Measurements from ENCODE around the gene PNO1.
A peak's percentile ranks its signal among the peaks of the same experiment; 100 is the strongest.
"Not testable (repeated sequence)": the region's sequence is repeated elsewhere in the genome, so short reads cannot be mapped to it uniquely, and the experiment has no call there.

The PNO1 gene

GRCh38 chr2:68135448-68136320 lies 22.0 kb upstream of the PNO1 start:
- H3K4me3 Mint-ChIP-seq = no peak overlapping the region
- H3K27me3 Mint-ChIP-seq = no peaks in the 10 kb centered on the region
- DNase-seq = no peak
- no peak for ATAC-seq
- H3K4me1 Mint-ChIP-seq = no peaks in the 10 kb centered on the region
- H3K9me3 Mint-ChIP-seq = no peaks in the 10 kb centered on the region
- peak overlapping the region in 1 of 2 donors; percentile 61 for H3K27ac Mint-ChIP-seq

GRCh38 chr2:68141875-68142274 lies 15.8 kb upstream of the PNO1 start:
- H3K4me3 Mint-ChIP-seq = no peak overlapping the region
- no peaks in the 10 kb centered on the region for H3K4me1 Mint-ChIP-seq
- no peak overlapping the region for H3K27ac Mint-ChIP-seq
- H3K27me3 Mint-ChIP-seq = no peaks in the 10 kb centered on the region
- H3K9me3 Mint-ChIP-seq = no peaks in the 10 kb centered on the region
- DNase-seq = no peak
- ATAC-seq = no peak

GRCh38 chr2:68151037-68151436 lies 6.7 kb upstream of the PNO1 start:
- Mint-ChIP-seq H3K27me3 (no peaks in the 10 kb centered on the region), H3K9me3 (no peaks in the 10 kb centered on the region), H3K27ac (peak overlapping the region in 1 of 2 donors; percentile 1), H3K4me1 (peaks cover 44% of the 10 kb centered on the region), H3K4me3 (no peak overlapping the region)
- ATAC-seq = no peak
- DNase-seq = no peak

DNA sequence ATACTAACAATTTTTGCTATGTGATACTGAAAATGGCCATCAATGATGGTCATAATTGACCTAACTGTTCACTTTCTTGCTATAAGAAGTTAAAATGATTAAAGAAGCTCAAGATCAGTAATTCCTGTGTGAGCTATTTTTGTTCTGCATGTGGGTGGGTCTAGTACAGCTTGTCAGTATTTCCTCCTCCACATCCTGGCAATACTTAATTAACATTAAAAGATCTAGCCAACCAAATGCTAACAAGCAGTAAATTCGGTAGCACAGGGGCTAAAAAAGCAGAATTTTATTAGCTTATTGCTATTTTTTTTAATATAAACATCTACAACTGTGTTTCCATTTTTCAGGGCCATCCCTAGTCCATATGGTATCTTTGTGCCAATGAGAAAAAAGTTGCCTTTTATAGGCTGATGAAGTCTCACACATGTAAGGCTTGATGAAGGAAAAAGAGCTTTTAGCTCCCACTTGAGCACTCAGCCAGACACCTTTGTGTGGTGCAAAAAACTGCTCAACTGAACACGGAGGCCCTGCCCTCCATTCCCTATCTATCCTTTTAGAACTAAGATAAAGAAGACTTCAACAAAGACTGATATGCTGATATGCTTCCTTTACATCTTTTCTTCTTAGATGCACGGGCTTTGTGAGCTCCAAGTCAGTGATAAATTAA lies 4.9 kb upstream of the PNO1 start:
- no peak for ATAC-seq
- peak overlapping the region; percentile 89 for H3K27ac Mint-ChIP-seq
- H3K4me1 Mint-ChIP-seq = peaks cover 54% of the 10 kb centered on the region
- H3K27me3 Mint-ChIP-seq = no peaks in the 10 kb centered on the region
- no peaks in the 10 kb centered on the region for H3K9me3 Mint-ChIP-seq
- H3K4me3 Mint-ChIP-seq = peak overlapping the region; percentile 23 to 46
- no peak for DNase-seq

DNA sequence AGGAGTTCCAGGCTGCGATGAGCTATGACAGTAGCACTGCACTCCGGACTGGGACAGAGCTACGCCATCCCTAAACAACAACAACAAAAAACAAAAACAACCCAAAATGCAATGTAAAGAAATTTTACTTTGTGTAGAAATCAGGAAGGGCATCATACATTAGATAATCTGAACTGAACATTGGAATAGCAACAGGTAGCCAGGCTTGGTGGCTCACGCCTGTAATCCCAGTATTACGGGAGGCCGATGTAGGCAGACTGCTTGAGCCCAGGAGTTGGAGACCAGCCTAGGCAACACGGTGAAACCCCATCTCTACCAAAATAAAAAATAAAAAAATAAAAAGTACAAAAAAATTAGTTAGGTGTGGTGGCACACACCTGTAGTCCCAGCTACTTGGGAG lies 2.1 kb upstream of the PNO1 start:
- no peaks in the 10 kb centered on the region for H3K27me3 Mint-ChIP-seq
- DNase-seq = no peak
- H3K4me1 Mint-ChIP-seq = peaks cover 71% of the 10 kb centered on the region
- no peak overlapping the region for H3K27ac Mint-ChIP-seq
- H3K4me3 Mint-ChIP-seq = peak overlapping the region in 1 of 2 donors; percentile 100
- no peaks in the 10 kb centered on the region for H3K9me3 Mint-ChIP-seq
- ATAC-seq = no peak

GRCh38 chr2:68156419-68156818 lies 1.3 kb upstream of the PNO1 start:
- Mint-ChIP-seq H3K27me3 (no peaks in the 10 kb centered on the region), H3K9me3 (no peaks in the 10 kb centered on the region), H3K4me1 (peaks cover 72% of the 10 kb centered on the region), H3K27ac (peak overlapping the region; percentile 100), H3K4me3 (peak overlapping the region; percentile 99 to 100)
- no peak for ATAC-seq
- DNase-seq = no peak

- DNase-seq (no peak), ATAC-seq (peak; percentile 68)
- H3K27ac Mint-ChIP-seq = peak overlapping the region; percentile 100
- H3K27me3 Mint-ChIP-seq = no peaks in the 10 kb centered on the region
- H3K4me3 Mint-ChIP-seq = peak overlapping the region; percentile 99 to 100
- H3K9me3 Mint-ChIP-seq = no peaks in the 10 kb centered on the region
- peaks cover 66% of the 10 kb centered on the region for H3K4me1 Mint-ChIP-seq
These were observed 686 bp upstream of the PNO1 start for GRCh38 chr2:68157002-68157401.

DNA sequence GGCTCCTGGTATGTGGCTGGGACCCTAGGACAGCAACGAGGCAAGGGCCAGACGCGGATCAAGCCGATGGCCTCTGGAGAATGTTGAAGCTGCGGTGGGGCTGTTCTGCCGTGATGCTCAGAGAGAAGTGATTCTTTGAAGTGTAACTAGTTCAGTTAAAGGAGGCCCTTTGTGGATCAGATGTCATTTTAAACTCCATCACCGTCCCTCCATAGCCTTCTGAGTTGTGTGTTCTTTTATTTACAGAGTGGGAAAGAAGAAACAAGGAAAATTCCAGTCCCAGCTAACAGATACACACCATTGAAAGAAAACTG lies 403 bp downstream of the PNO1 start:
- Mint-ChIP-seq H3K27me3 (no peaks in the 10 kb centered on the region), H3K4me1 (peaks cover 55% of the 10 kb centered on the region), H3K27ac (peak overlapping the region; percentile 100), H3K9me3 (no peaks in the 10 kb centered on the region), H3K4me3 (peak overlapping the region; percentile 99 to 100)
- ATAC-seq (no peak), DNase-seq (no peak)

DNA sequence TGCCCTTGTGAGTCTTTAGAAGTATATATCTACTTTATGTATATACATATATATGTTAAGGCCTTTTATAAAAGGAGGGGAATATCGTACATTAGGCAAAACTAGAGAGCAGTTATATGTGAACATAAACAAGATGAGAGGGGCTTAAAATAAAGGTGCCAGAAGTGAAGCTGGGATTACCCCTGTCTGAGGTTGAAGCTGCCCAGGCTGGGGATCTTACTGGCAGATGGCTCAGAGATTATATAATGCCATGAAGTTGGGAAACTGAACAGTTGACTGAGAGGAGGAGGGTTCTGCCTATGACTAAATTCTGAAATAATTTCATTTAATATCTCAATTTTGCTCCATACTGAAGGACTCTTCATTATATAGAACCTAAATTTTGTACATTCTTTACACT lies 6.0 kb downstream of the PNO1 start:
- Mint-ChIP-seq H3K27ac (peak overlapping the region in 1 of 2 donors; percentile 95), H3K4me3 (no peak overlapping the region), H3K9me3 (no peaks in the 10 kb centered on the region), H3K27me3 (no peaks in the 10 kb centered on the region), H3K4me1 (peaks cover 24% of the 10 kb centered on the region)
- no peak for DNase-seq
- no peak for ATAC-seq

DNA sequence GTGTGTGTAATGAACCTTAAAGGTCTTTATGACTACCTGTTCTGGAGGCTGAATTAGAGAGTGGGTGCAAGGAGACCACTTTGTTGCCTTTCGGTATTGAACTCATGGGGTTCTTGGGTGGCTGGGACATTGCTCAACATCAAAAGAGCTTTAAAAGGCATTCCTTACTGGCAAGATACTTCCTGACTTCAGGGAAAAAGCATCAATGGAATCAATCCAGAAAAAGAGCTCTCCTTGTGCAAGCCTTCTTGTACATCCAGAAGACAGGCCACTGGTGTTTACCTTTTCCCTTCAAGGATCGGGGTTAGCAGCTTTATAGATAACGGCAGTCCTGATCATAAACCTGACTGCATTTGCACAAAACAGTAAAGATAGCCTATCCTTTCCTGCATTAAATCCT lies 9.5 kb downstream of the PNO1 start:
- peak overlapping the region in 1 of 2 donors; percentile 60 for H3K27ac Mint-ChIP-seq
- no peaks in the 10 kb centered on the region for H3K4me1 Mint-ChIP-seq
- no peak for DNase-seq
- no peaks in the 10 kb centered on the region for H3K9me3 Mint-ChIP-seq
- ATAC-seq = no peak
- no peak overlapping the region for H3K4me3 Mint-ChIP-seq
- no peaks in the 10 kb centered on the region for H3K27me3 Mint-ChIP-seq

- no peak for DNase-seq
- Mint-ChIP-seq H3K27me3 (no peaks in the 10 kb centered on the region), H3K9me3 (no peaks in the 10 kb centered on the region), H3K27ac (no peak overlapping the region), H3K4me1 (no peaks in the 10 kb centered on the region), H3K4me3 (no peak overlapping the region)
- peak; percentile 60 for ATAC-seq
These were observed 11.6 kb downstream of the PNO1 start for GRCh38 chr2:68169308-68169707.

GRCh38 chr2:68171146-68171545 lies 13.5 kb downstream of the PNO1 start:
- H3K27ac Mint-ChIP-seq = no peak overlapping the region
- ATAC-seq (no peak), DNase-seq (no peak)
- no peaks in the 10 kb centered on the region for H3K9me3 Mint-ChIP-seq
- H3K4me1 Mint-ChIP-seq = no peaks in the 10 kb centered on the region
- H3K4me3 Mint-ChIP-seq = no peak overlapping the region
- H3K27me3 Mint-ChIP-seq = no peaks in the 10 kb centered on the region

- Mint-ChIP-seq H3K4me1 (no peaks in the 10 kb centered on the region), H3K27ac (no peak overlapping the region), H3K27me3 (no peaks in the 10 kb centered on the region), H3K9me3 (no peaks in the 10 kb centered on the region), H3K4me3 (no peak overlapping the region)
- ATAC-seq (no peak), DNase-seq (no peak)
These were observed 14.0 kb downstream of the PNO1 start for GRCh38 chr2:68171684-68172083.

DNA sequence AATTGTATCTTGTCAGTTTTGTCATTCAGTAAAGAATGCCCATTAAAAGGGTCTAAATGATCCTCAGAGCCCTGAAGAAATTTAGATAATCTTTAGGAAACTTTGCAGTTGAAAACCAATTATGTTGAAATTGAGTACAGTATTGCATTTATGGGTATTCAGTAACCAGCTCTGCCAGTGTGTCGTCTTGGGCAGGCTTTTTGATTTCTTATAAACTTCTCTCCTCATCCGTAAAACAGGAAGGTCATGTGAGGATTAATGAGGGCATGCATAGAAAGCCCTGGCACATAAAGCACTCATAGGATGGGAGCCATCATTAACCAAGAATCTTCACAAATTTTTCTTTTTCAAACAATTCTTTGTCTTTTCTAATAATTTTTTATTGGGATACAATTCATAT lies 14.8 kb downstream of the PNO1 start:
- Mint-ChIP-seq H3K4me3 (no peak overlapping the region), H3K4me1 (no peaks in the 10 kb centered on the region), H3K27ac (no peak overlapping the region), H3K9me3 (no peaks in the 10 kb centered on the region), H3K27me3 (no peaks in the 10 kb centered on the region)
- ATAC-seq (no peak), DNase-seq (no peak)

GRCh38 chr2:68172990-68173700 lies 15.5 kb downstream of the PNO1 start:
- peak overlapping the region in 1 of 2 donors; percentile 76 for H3K27ac Mint-ChIP-seq
- peaks cover under 1% of the 10 kb centered on the region for H3K4me1 Mint-ChIP-seq
- H3K9me3 Mint-ChIP-seq = no peaks in the 10 kb centered on the region
- DNase-seq (no peak), ATAC-seq (no peak)
- H3K27me3 Mint-ChIP-seq = no peaks in the 10 kb centered on the region
- H3K4me3 Mint-ChIP-seq = no peak overlapping the region

DNA sequence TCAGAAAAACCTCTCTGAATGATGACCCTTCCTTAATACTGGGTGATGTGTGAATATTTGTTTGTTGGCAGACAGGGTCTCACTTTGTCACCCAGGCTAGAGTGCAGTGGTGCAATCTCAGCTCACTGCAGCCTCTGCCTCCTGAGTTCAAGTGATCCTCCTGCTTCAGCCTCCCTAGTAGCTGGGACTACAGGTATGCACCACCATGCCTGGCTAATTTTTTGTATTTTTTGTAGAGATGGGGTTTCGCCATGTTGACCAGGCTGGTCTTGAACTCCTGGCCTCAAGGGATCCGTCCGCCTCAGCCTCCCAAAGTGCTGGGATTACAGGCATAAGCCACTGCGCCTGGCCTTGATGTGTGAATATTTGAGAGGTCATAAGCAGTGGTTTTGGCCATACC lies 17.5 kb downstream of the PNO1 start:
- H3K4me3 Mint-ChIP-seq, H3K27me3 Mint-ChIP-seq, ATAC-seq, H3K9me3 Mint-ChIP-seq, H3K4me1 Mint-ChIP-seq, DNase-seq: not testable (repeated sequence)
- H3K27ac Mint-ChIP-seq = peak overlapping the region; percentile 3 to 24
